HG02973 (cell line): ENCODE measurements around the gene TBC1D22A.
"Not testable (repeated sequence)": the region's sequence is repeated elsewhere in the genome, so short reads cannot be mapped to it uniquely, and the experiment has no call there.

ENCODE experiments used
- ATAC-seq: cut with Tn5 transposase; IDR thresholded peaks from one replicate; pipeline ENCODE4 v1.9.1; 2021; ENCODE audit warnings: moderate library complexity; ENCODE audit not compliant: unreplicated experiment

The TBC1D22A gene

DNA sequence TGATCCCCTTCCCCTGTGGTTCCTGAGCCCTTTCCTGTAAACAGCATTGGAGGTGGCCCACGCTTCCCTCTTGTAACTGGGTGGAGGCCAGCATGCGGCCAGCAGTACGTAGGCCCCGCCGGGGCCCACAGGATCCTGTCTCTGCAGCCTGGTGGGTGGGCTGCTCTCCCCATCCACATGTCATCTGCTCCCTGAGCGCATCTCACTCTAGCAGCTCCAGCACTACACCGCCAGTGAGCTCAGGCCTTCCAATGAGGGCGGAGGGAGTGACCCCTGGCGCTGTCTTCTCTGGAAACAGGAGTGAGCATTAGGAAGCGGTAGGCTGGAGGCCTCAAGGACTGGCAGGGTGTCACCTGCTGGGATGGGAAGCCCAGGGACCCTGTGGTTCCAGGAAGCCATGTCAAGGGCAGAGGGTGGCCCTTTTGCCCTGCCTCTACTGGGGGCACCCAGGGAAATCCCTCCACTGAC is 363.9 kb downstream of the TBC1D22A start:
- ATAC-seq = no peak

DNA sequence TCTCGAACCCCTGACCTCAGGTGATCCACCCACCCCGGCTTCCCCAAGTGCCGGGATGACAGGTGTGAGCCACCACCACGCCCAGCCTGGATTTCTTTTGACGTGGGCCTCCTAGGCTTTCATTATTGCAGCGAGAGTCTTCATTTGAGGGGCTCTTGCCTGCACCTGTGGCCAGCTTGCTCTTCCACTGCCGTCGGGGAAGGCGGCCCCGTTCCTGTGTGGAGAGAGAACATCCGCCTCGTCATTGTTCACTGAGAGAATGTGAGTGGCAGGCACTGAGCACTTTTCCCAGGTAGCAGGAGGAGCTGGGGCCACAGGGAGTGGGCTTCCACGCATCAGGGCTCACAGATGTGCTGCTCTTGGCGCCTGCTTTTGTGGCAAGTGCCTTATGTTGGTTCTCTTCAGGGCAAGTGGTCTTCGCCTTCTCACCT is 365.0 kb downstream of the TBC1D22A start:
- no peak for ATAC-seq

DNA sequence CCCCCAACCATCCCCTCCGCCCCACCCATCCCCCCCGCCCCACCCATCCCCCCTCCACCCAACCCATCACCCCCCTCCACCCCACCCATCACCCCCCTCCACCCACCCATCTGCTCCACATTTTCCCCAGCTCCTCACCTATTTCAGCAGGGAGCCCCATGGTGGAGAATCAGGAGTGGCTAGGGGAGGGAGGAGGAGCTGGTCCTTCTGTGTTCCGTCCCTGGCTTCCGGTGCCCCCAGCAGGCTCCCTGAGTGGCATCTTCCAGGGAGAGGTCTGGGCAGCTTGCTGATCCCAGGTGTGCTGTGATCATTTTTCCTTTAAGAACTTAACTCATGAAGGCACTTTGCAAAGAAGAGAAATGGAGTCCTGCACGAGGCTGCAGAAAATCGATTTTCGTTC is 365.8 kb downstream of the TBC1D22A start:
- no peak for ATAC-seq

DNA sequence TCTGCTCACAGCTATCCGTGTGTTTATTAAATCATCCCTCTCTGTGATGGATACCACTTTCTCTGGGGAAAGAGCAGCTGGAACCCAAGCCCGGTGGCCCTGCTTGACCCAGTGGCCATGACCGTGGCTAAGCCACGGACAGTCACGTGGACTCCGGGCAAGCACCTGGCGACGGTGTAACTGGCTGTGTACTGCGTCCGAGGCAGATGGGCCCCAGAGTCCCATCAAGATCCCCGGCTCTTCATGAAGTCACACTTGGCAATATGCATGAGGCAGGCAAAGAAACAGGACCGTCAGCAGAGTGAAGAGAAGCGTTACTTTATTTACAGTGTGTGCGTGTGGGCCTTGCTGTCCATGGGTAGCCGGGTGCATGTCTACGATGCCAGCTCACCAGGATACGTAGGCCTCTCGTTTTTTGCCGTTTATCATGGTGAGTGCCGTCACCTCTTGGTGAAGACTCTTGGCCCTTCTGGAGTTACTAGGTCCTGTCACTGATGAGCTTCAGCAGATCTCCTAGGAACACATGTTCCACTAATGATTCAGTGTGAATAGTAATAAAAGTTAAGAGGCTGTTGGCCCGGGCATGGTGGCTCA is 366.3 kb downstream of the TBC1D22A start:
- ATAC-seq = no peak

DNA sequence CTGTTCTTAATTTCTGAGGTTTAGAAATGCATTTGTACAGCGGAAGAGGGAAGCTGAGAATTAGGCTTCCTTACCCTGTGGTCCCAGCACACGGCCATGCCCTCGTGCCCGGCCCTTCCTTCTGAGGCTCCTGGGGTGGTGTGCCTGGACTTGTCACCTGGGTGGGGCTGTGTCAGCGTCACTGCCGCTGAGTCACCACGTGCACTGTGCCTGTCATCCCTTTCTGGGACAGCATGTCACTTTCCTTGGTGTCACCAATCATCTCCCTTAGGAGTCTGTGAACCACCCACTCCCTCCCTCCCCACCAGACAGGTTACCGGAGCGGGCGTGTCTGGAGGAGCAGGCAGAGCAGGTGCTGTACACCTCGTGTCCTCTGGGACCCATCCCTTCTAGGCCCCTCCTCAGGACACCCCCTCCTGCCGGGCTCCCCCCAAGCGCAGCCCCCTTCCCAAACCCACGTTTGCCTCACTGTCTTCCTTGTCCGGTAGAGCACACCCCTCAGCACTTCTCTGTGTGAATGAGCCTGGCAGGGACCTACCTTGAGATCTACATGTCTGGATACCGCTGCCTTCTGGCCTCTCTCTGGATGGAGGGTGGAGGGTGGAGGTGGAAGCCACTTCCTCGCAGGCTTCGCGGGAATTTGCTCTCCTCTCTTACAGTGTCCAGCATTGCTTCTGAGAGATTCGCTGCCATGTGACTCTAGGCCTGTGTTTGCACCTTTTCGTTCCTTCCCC is 367.6 kb downstream of the TBC1D22A start:
- ATAC-seq = no peak

DNA sequence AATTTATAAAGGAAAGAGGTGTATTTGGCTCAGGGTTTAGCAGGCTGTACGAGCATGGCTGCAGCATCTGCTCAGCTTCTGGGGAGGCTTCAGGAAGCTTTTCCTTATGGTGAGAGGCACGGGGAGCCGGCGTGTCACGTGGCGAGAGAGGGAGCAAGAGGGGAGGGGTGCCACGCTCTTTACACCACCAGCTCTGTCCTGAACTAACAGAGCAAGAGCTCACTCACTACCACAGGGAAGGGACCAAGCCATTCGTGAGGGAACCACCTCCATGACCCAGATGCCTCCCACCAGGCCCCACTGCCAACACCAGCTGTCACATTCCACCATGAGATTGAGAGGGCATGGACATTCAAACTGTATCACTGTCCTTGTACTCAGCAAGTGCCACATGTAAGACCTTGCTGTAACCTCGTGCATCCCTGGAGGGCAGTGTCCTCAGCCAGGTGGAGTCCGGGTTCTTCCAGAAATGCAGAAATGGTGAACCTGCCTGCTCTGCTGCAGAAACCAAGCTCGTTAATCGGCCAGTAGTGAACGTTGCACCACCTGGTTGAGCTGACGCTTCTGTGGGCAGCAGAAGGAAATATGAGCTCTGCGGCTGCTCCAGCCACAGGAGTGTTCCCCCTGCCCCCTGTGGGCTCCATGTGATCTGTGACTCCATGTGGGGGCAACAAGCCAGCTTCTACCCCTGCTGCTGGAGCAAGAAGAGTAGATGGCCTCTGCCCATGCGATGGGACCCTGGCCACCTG is 368.6 kb downstream of the TBC1D22A start:
- ATAC-seq = no peak

DNA sequence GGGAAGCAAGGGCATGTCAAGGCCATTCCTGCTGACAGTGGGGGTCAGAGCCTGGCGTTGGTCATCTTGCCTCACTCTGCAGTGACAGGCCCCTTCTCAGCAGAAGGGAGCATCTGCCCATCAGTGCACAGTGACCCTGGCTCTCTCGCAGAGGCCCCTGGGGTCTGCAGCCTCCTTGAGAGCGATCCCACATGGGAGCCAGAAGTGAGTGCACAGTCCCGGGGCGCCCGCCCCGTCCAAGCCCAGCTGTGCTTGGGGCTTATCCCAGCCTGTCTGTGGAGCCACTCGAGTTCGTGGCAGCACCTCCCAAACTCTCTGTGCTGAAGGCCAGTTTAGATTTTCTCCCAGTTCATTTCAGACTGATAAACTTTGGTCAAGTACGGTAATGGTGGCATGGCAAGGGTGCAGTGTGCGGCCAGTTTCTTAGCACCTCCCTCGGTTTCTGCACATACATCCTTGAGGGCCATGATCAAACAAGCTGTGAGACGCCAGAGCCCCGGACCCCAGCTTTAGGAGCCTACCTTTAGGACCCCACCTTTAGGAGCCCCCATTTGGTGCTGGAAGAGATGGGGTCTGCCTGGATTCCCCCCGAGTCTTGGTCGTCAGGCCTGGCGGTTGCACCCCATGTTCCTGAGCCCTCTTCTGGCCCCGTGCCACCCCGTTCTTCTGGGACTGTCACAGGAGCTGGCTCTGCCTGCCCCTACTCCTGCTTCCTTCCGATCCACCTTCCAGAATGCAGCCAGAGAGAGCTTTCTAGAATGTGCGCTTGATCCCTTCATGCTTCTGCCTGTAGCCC is 369.4 kb downstream of the TBC1D22A start:
- no peak for ATAC-seq

DNA sequence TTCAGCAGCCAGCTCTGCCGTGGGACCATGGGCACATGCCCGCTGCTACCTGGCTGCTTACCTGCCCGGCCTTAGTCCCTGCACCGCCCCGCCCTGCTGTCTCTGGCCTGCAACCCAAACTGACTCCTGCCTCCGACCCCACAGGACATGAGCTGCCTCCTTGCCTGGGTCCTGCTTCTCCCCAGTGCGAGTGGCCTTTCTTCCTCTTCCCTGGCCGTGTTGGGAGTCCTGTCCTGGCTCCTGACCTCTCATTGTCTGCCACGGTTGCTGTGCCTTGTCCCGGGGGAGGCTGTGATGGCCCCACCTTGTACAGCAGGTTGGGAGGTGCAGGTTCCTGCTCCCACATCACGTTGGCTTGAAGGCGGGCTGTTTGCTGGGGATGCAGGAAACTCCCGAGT is 370.0 kb downstream of the TBC1D22A start:
- no peak for ATAC-seq

DNA sequence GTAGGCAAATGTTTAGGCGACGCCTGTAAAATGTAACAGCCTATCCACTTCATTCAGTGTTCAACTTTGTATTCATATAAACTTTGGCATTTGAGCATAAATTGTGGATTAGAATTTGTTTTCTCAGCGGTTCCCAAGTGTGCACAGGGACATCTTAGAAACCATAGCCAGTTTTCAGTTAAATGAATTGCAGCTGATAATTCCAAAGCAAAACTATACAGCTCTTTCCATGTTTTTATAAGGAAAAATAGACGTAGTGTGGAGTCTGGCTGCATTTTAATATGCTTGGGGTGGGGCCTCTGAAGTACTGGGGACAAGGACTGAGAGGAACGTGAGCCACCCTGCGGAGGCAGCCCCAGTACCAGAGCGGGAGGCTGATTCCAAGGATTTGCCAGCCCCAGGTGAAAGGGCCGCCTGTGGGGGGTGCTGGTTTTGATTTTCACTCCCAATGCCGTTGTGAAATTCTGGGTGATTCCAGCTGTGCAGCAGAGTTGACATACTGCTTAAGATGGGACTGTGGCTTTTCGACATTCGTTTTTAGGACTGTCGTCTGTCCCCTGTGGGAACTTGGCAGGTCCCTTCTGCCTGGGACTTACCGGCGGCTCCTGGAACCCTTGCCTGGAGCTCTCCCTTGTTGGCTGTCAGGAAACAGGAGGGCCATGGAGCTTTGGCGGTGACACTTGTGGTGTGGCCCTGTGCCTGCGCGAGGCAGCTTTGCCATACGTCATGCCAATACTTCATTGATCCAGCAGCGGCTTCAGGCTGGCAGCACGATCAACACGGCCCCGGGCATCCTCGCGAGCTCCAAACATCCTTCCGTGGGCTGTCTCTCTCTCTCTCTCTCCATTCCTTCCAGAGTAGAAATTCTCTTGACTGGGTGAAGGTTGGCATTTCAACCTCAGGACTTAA is 370.9 kb downstream of the TBC1D22A start:
- ATAC-seq = no peak

DNA sequence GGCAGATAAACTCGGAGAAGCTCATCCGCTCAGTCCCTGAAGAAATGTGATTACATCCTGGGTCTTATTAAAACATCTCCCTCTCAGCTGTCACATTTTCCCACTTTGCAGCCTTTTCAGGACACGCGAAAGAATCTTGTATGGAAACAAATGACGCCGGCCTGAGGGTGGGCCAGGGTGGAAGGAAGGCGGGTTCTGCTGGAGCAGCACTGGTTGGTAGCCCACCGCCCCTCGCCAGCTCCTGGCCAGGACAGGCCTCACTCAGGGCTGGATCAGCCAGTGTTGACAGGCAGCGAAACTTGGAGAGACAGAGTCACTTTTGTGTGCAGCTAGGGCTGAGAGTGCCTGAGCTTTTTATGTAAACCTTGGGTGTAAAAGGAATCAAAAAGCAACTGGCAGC is 371.8 kb downstream of the TBC1D22A start:
- ATAC-seq = no peak

DNA sequence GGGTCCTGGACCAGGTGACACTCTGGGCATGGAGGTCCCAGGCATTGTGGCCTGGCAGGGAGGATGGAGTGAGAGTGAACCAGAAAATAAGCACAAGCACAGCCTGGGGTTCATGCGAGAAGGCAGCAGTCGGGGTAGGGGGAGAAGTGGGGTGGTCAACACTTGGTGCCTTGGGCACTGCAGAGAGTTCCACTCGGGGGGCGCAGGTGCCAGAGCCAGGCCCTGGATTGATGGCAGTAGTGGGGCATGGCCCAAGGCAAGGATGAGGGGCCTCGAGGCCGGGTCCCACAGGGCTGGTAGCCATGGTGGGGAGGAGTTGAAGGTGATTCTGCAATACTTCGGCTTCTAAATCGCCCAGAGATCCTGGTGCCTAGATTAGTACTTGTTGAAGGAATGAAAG is 372.9 kb downstream of the TBC1D22A start:
- ATAC-seq = no peak

DNA sequence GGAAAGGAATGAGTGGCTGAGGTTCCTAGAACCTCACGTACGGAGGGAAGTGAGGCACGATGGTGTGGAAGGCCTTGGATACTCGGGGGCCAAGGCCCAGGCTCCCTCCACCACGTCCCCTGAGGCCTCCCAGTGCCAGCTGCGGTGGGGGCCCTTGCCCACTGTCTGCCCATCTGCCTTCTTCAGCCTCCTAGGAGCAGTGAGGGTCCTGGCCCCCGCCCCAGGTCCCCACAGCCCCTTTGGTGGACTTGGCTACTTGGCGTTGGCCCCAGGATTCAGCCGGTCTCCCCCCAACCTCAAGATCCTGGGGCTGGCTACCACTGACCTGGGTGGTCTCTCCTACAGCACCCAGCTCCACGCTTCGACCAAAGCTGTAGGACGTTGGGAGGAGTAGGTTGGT is 373.6 kb downstream of the TBC1D22A start:
- no peak for ATAC-seq

DNA sequence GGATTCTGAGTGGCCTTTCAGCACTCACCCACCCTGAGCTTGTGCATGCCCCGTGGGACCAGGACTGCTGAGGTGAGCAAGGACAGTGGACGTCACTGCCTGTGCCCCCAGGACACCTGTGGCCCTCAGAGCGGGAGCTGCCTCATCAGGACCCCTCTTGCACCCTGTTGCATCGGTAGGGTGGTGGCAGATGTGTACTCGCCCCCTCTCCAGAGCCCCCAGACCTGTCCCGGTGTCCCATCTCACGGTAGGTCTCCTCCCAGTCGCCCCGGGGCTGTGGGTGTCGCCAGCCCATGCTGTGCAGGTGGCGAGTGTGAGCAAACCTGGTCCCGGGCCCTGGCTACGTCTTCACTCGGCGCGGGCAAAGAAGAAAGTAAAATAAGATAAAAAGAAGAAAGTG is 374.2 kb downstream of the TBC1D22A start:
- no peak for ATAC-seq

DNA sequence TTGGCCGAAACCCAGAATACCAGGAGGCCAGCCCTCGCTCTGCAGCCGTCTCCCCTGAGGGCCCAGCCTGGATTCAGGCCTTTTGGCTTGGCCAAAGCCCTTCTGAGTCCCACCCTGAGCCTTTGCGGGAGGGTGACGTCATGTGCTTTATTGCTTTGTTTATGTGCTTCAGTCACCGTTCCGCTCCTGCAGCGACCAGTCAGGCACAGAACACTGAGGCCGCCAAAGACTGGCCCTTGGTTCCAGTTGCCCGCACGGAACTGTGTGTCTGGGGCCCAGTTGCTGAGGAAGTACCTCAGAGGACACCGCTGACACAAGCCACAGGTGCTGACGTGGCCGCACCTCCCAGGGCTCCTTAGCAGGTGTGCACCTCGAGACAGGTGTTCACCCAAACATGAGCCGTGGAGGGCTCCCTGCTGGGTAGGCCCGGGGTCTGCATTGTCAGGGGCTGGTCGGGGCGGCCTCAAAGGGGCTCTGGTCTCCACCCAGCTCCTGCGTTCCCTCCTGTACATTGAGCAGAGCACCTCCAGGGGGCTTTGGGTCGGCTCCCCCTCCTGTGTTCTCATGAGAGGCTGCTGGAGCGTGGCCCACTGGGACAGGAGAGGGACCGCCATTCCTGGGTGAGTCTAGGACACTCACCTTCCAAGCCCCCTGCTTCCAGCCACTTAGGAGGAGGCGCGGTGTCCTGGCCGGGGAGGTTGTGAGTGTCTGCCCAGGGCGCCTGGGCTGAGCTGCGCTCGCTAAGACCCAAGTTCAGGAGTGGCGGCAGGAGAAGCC is 376.8 kb downstream of the TBC1D22A start:
- ATAC-seq = no peak

DNA sequence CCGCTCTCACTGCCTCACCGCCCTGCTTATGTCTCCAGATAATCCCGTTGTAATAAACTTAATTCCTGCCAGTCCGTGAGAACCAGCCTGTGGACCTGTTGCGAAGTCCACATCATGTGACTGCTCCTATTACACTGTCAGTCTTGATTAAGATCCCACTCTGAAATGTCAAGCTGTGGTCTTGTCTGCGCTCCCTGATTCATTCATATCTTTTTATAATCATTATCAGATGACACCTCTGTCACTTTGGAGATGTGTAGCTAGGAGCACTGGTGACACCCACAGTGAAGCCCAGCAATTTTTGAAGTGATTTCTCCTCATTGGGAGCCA is 377.3 kb downstream of the TBC1D22A start:
- ATAC-seq = no peak

DNA sequence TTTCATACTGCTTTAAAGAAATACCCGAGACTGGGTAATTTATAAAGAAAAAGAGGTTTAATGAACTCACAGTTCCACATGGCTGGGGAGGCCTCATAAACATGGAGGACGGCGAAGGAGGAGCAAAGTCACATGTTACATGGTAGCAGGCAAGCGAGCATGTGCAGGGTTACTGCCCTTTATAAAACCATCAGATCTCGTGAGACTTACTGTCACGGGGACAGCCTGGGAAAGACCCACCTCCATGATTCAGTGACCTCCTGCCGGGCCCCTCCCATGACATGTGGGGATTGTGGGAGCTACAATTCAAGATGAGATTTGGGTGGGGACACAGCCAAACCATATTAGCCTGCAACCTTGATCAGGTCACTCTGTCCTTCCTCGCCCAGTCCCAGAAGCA is 378.5 kb downstream of the TBC1D22A start:
- not testable (repeated sequence) for ATAC-seq

DNA sequence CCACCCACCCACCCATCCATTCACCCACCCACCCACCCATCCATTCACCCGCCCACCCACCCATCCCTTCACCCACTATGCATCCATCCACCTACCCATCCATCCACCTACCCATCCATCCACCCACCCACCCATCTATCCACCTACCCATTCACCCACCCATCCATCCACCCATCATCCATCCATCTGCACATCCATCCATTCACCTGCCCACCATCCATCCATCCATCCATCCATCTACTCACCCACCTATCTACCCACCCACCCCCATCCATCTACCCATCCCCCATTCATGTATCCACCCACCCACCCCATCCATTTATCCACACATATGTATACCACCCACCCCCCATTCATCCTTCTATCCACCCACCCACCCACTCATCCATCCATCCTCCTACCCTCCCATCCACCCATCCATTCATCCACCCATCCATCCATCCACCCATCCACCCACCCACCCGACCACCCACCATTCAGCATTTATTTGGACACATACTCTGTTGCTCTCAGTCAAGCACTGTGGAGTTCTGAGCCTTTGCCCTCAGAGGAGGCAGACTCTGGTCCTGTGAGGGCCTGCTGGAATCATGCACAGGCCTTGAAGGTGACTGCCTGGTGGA is 380.1 kb downstream of the TBC1D22A start:
- ATAC-seq = no peak

DNA sequence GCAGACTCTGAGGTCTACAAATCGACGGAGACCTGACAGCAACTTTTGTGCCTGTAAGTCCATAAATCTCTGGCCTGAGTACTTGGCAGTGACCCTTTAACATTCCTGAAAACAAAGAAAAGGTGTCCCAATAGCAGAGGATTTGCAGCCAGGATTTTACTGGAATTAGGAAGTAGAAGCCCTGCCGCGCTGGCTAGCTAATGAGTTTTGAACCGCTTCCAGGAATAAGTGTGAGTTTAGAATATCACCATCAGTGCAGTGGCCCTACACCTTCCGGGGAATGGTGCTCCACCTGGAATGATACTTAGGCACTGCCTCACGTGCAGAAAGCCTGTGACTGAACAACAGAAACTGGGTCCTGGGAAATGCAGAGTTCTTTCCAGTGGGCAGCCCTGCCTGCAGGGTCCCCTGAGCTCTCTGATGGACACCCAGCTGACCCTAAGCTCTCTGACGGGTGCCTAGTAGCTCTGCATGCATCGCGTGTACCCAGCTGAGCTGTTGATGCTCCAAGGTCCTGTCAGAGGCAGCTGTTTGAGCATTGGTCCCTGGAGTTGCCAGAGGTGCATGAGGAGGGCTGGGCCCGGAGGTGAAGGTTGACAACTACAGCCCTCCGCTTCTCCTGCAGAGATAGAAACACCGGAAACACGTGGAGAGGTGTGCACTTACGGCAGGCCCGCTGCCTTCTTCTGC is 380.9 kb downstream of the TBC1D22A start:
- ATAC-seq = no peak
